ENCODE measurements around the gene BYSL. TPM values are rescaled to one million over a fixed set of nuclear protein-coding genes. Genes with fewer than 3 reads are reported as not detected.

BYSL gene
- total and polyA plus RNA-seq, 9 of the 15 experiments (the other 6 are each of a cell fraction or from before 2014, with no cell fraction given) = 22.2 to 92.3 (median 53.4) TPM

DNA sequence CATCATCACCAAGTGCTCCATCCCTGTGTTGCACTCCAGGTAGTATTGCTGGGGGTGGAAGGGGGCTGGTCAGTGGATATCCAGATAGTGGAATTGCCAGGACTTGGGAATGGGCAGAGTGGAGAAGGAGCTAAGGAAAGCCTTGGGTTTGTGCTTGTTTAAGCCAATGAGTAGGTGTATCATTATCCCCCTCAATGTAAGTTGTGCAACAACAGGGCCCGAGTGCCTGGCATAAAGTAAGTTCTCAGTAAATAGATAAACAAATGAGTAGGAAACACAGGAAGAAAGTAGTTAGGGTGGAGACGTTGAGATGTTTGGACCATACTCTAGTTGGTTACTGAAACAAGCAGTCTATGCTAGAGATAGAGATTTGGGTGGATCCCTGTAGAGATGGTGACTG is 10.5 kb downstream of the BYSL start:
- no peak overlapping the region for H3K27ac ChIP-seq (ENCODE audit: extremely low read depth, low read depth, low read length)
- H4K20me1 ChIP-seq (replicated peaks; ENCODE audit: control insufficient read depth, insufficient read depth, low read length) = peaks cover 18% of the 10 kb centered on the region
- ChIA-PET POLR2A (interaction anchor here (0.6 to 13.7 kb wide), 5 partner anchors 5 to 117 kb away, joined by 3 to 166 read pairs (median 3); partner anchors contain the start of genes BYSL, CCND3 and MED20), CTCF (ENCODE audit: low intra/inter-chr PET ratio) (interaction anchor here (0.6 to 0.7 kb wide), 2 partner anchors 114 to 485 kb away, joined by 3 read pairs; no protein-coding TSS in a partner anchor)
- peaks cover 4% of the 10 kb centered on the region for H3K9me1 ChIP-seq (ENCODE audit: control insufficient read depth, insufficient read depth, low read length)
- H3K4me3 ChIP-seq = no peak overlapping the region
- no peaks in the 10 kb centered on the region for H3K27me3 ChIP-seq (ENCODE audit: control insufficient read depth in 2 of 2, insufficient read depth in 2 of 2, low read length in 2 of 2)
- no peak overlapping the region for H2AFZ ChIP-seq (ENCODE audit: low read depth, low read length)
- FAIRE-seq (no peak), DNase-seq (ENCODE audit: extremely low read depth in 1 of 4, low spot score in 3 of 4) (no peak), ATAC-seq (no peak)
- no peaks in the 10 kb centered on the region for H3K9me3 ChIP-seq (replicated peaks; ENCODE audit: control insufficient read depth, insufficient read depth, low read depth, low read length)
- 55% methylated on average over 2 of the region's 2 CpGs for WGBS (ENCODE audit: insufficient coverage, low coverage, missing lambda C conversion rate)
- peaks cover 17 to 21% of the 10 kb centered on the region in 2 experiments for H3K4me1 ChIP-seq (replicated peaks in 1 of 2; ENCODE audit: control insufficient read depth in 2 of 2, insufficient read depth in 2 of 2, low read length in 2 of 2)
- intact Hi-C loops (cut with micrococcal nuclease) = loop anchor here (10.0 kb wide), 1 partner anchor 263 kb away; the partner anchor contains the start of gene GUCA1B
- H3K36me3 ChIP-seq (ENCODE audit: control insufficient read depth, insufficient read depth, low read length) = peaks cover 98% of the 10 kb centered on the region
- no TSS peak for BruUV-seq (replicated peaks)
- in situ Hi-C loops (cut with MboI) = no loop called here
- no peak overlapping the region for H3K4me2 ChIP-seq (ENCODE audit: insufficient read depth, low read length)
- no peak overlapping the region for H3K9ac ChIP-seq (ENCODE audit: insufficient read depth in 1 of 2, low read depth in 2 of 2, low read length in 2 of 2)
- peaks cover 49% of the 10 kb centered on the region for H3K79me2 ChIP-seq (ENCODE audit: control insufficient read depth, insufficient read depth, low read length)
- no peak for TF ChIP-seq HLTF (IDR thresholded peaks at IDR 0.05)
- TF ChIP-seq, protein P1, sequence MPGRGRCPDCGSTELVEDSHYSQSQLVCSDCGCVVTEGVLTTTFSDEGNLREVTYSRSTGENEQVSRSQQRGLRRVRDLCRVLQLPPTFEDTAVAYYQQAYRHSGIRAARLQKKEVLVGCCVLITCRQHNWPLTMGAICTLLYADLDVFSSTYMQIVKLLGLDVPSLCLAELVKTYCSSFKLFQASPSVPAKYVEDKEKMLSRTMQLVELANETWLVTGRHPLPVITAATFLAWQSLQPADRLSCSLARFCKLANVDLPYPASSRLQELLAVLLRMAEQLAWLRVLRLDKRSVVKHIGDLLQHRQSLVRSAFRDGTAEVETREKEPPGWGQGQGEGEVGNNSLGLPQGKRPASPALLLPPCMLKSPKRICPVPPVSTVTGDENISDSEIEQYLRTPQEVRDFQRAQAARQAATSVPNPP (IDR thresholded peaks at IDR 0.05; ENCODE audit: borderline replicate concordance, insufficient read depth, insufficient read length) = no peak
- TF ChIP-seq PHB (CRISPR knock-in tag; IDR thresholded peaks at IDR 0.05) = no peak
- no peak for TF ChIP-seq SRSF1 (IDR thresholded peaks at IDR 0.05; ENCODE audit: low read depth, low read length)
- TF ChIP-seq CBFA2T2 (conservative IDR thresholded peaks at IDR 0.05) = no peak
- TF ChIP-seq, protein P2, sequence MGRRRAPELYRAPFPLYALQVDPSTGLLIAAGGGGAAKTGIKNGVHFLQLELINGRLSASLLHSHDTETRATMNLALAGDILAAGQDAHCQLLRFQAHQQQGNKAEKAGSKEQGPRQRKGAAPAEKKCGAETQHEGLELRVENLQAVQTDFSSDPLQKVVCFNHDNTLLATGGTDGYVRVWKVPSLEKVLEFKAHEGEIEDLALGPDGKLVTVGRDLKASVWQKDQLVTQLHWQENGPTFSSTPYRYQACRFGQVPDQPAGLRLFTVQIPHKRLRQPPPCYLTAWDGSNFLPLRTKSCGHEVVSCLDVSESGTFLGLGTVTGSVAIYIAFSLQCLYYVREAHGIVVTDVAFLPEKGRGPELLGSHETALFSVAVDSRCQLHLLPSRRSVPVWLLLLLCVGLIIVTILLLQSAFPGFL (CRISPR knock-in tag; IDR thresholded peaks at IDR 0.05) = no peak
- TF ChIP-seq, protein P3, sequence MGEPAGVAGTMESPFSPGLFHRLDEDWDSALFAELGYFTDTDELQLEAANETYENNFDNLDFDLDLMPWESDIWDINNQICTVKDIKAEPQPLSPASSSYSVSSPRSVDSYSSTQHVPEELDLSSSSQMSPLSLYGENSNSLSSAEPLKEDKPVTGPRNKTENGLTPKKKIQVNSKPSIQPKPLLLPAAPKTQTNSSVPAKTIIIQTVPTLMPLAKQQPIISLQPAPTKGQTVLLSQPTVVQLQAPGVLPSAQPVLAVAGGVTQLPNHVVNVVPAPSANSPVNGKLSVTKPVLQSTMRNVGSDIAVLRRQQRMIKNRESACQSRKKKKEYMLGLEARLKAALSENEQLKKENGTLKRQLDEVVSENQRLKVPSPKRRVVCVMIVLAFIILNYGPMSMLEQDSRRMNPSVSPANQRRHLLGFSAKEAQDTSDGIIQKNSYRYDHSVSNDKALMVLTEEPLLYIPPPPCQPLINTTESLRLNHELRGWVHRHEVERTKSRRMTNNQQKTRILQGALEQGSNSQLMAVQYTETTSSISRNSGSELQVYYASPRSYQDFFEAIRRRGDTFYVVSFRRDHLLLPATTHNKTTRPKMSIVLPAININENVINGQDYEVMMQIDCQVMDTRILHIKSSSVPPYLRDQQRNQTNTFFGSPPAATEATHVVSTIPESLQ (CRISPR knock-in tag; IDR thresholded peaks at IDR 0.05) = no peak
- no peak for TF ChIP-seq ZKSCAN8 (CRISPR knock-in tag; IDR thresholded peaks at IDR 0.05)
- no peak for TF ChIP-seq ILF3 (IDR thresholded peaks at IDR 0.05; ENCODE audit: borderline replicate concordance)
- TF ChIP-seq ZNF431 (CRISPR knock-in tag; IDR thresholded peaks at IDR 0.05) = no peak
- TF ChIP-seq POLR2A (conservative IDR thresholded peaks at IDR 0.05) = peak; percentile 31; the same call in 1 of the 2 replicates
- no peak for TF ChIP-seq MTA1 (IDR thresholded peaks at IDR 0.05; ENCODE audit: borderline replicate concordance)
- TF ChIP-seq, protein P4, sequence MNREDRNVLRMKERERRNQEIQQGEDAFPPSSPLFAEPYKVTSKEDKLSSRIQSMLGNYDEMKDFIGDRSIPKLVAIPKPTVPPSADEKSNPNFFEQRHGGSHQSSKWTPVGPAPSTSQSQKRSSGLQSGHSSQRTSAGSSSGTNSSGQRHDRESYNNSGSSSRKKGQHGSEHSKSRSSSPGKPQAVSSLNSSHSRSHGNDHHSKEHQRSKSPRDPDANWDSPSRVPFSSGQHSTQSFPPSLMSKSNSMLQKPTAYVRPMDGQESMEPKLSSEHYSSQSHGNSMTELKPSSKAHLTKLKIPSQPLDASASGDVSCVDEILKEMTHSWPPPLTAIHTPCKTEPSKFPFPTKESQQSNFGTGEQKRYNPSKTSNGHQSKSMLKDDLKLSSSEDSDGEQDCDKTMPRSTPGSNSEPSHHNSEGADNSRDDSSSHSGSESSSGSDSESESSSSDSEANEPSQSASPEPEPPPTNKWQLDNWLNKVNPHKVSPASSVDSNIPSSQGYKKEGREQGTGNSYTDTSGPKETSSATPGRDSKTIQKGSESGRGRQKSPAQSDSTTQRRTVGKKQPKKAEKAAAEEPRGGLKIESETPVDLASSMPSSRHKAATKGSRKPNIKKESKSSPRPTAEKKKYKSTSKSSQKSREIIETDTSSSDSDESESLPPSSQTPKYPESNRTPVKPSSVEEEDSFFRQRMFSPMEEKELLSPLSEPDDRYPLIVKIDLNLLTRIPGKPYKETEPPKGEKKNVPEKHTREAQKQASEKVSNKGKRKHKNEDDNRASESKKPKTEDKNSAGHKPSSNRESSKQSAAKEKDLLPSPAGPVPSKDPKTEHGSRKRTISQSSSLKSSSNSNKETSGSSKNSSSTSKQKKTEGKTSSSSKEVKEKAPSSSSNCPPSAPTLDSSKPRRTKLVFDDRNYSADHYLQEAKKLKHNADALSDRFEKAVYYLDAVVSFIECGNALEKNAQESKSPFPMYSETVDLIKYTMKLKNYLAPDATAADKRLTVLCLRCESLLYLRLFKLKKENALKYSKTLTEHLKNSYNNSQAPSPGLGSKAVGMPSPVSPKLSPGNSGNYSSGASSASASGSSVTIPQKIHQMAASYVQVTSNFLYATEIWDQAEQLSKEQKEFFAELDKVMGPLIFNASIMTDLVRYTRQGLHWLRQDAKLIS (CRISPR knock-in tag; IDR thresholded peaks at IDR 0.05) = no peak
- TF ChIP-seq POLR3G (IDR thresholded peaks at IDR 0.05; ENCODE audit: extremely low read depth, insufficient read length, insufficient replicate concordance) = no peak
